Measurements from ENCODE around the gene GAPDHS.

GAPDHS gene

GRCh38 chr19:35533201-35533821 is at the start of gene GAPDHS:
GAPDHS (plus strand) TSS chr19:35533456; CDS start chr19:35533528, 72 bp downstream.
- no peak for DNase-seq

- peak; percentile 55 for DNase-seq
Observed at GRCh38 chr19:35484252-35485036, 48.8 kb upstream of the GAPDHS start.

GRCh38 chr19:35486268-35486708 is 47.0 kb upstream of the GAPDHS start:
- DNase-seq = no peak

- no peak for DNase-seq
Observed at GRCh38 chr19:35487656-35488182, 45.5 kb upstream of the GAPDHS start.

GRCh38 chr19:35488677-35489076 is 44.6 kb upstream of the GAPDHS start:
- peak; percentile 28 for DNase-seq

GRCh38 chr19:35490364-35490763 is 42.9 kb upstream of the GAPDHS start, which contains the start of gene KRTDAP:
KRTDAP (minus strand) TSS chr19:35490464; CDS start chr19:35490442, 22 bp downstream.
- peak; percentile 28 for DNase-seq

- DNase-seq = no peak
Observed at GRCh38 chr19:35491836-35492360, 41.4 kb upstream of the GAPDHS start.

- DNase-seq = no peak
Observed at GRCh38 chr19:35493971-35494370, 39.3 kb upstream of the GAPDHS start.

GRCh38 chr19:35495107-35496064 is 37.9 kb upstream of the GAPDHS start:
- peak; percentile 90 for DNase-seq

GRCh38 chr19:35497406-35497805 is 35.9 kb upstream of the GAPDHS start:
- DNase-seq = no peak

- DNase-seq = no peak
Observed at GRCh38 chr19:35498220-35498619, 35.0 kb upstream of the GAPDHS start.

GRCh38 chr19:35498984-35499527 is 34.2 kb upstream of the GAPDHS start:
- DNase-seq = no peak

- no peak for DNase-seq
Observed at GRCh38 chr19:35500611-35501010, 32.6 kb upstream of the GAPDHS start.

GRCh38 chr19:35501684-35502083 is 31.6 kb upstream of the GAPDHS start:
- no peak for DNase-seq

- no peak for DNase-seq
Observed at GRCh38 chr19:35502751-35503150, 30.5 kb upstream of the GAPDHS start.

- no peak for DNase-seq
Observed at GRCh38 chr19:35506011-35506410, 27.2 kb upstream of the GAPDHS start.

GRCh38 chr19:35507561-35507960 is 25.7 kb upstream of the GAPDHS start:
- DNase-seq = no peak

- no peak for DNase-seq
Observed at GRCh38 chr19:35508129-35508528, 25.1 kb upstream of the GAPDHS start.

- peak; percentile 75 for DNase-seq
Observed at GRCh38 chr19:35509018-35509652, 24.1 kb upstream of the GAPDHS start.

- peak; percentile 90 for DNase-seq
Observed at GRCh38 chr19:35509861-35510625, 23.2 kb upstream of the GAPDHS start.

- DNase-seq = no peak
Observed at GRCh38 chr19:35510626-35510964, 22.7 kb upstream of the GAPDHS start.

All from activated effector memory CD4-positive, alpha-beta T cell treated with anti-CD3 and anti-CD28 coated beads, Interleukin-2, amount 50 U/mL, for 16 hours (primary cell).